Activated T-helper 17 cell treated with anti-CD3 and anti-CD28 coated beads, Interleukin-2, amount 50 U/mL, for 72 hours (primary cell): Measurements from ENCODE around the gene JPH4. TPM values are rescaled to one million over a fixed set of nuclear protein-coding genes. Genes with fewer than 3 reads are reported as not detected.
"Not testable (repeated sequence)": the region's sequence is repeated elsewhere in the genome, so short reads cannot be mapped to it uniquely, and the experiment has no call there.

Source experiments
- ATAC-seq: fragments of 150-1000 bp; cut with Tn5 transposase; replicated peaks from 2 replicates; pipeline ENCODE4 v1.10.0; 2021; ENCODE audit warnings: mild to moderate bottlenecking, moderate library complexity
- H3K27ac Mint-ChIP-seq: one replicate; pipeline ENCODE4 v1.8.0; 2022; ENCODE audit warnings: mixed read lengths
- H3K27me3 Mint-ChIP-seq: one replicate; pipeline ENCODE4 v1.8.0; 2022; ENCODE audit warnings: mixed read lengths
- H3K36me3 Mint-ChIP-seq: one replicate; pipeline ENCODE4 v1.8.0; 2022; ENCODE audit warnings: low read depth, mild to moderate bottlenecking, mixed read lengths
- H3K4me1 Mint-ChIP-seq: one replicate; pipeline ENCODE4 v1.8.0; 2022; ENCODE audit warnings: mixed read lengths
- H3K4me3 Mint-ChIP-seq: one replicate; pipeline ENCODE4 v1.8.0; 2022; ENCODE audit warnings: mild to moderate bottlenecking, mixed read lengths
- H3K9me3 Mint-ChIP-seq: one replicate; pipeline ENCODE4 v1.8.0; 2022; ENCODE audit warnings: mixed read lengths
- total RNA-seq, 2 donors: library from RNA; stranded (reverse); gene quantifications; one replicate each; pipeline ENCODE4 v1.2.3, GENCODE V29; 2022

The JPH4 gene
- total RNA-seq, 2 donors from 2014 or later = not detected

GRCh38 chr14:23613242-23614070 lies 34.9 kb upstream of the JPH4 start:
- Mint-ChIP-seq H3K27me3 (no peaks in the 10 kb centered on the region), H3K9me3 (peaks cover 6% of the 10 kb centered on the region), H3K36me3 (no peaks in the 10 kb centered on the region), H3K4me1 (peaks cover 17% of the 10 kb centered on the region), H3K27ac (no peak overlapping the region), H3K4me3 (no peak overlapping the region)
- no peak for ATAC-seq

- Mint-ChIP-seq H3K36me3 (no peaks in the 10 kb centered on the region), H3K27ac (no peak overlapping the region), H3K4me1 (peaks cover 17% of the 10 kb centered on the region), H3K27me3 (no peaks in the 10 kb centered on the region), H3K9me3 (peaks cover 6% of the 10 kb centered on the region), H3K4me3 (no peak overlapping the region)
- no peak for ATAC-seq
Measured at GRCh38 chr14:23612802-23613201, 34.2 kb upstream of the JPH4 start.

GRCh38 chr14:23612354-23612732 lies 33.8 kb upstream of the JPH4 start:
- H3K9me3 Mint-ChIP-seq = peaks cover 6% of the 10 kb centered on the region
- no peak overlapping the region for H3K4me3 Mint-ChIP-seq
- no peaks in the 10 kb centered on the region for H3K27me3 Mint-ChIP-seq
- H3K27ac Mint-ChIP-seq = no peak overlapping the region
- H3K4me1 Mint-ChIP-seq = peaks cover 17% of the 10 kb centered on the region
- ATAC-seq = no peak
- no peaks in the 10 kb centered on the region for H3K36me3 Mint-ChIP-seq

DNA sequence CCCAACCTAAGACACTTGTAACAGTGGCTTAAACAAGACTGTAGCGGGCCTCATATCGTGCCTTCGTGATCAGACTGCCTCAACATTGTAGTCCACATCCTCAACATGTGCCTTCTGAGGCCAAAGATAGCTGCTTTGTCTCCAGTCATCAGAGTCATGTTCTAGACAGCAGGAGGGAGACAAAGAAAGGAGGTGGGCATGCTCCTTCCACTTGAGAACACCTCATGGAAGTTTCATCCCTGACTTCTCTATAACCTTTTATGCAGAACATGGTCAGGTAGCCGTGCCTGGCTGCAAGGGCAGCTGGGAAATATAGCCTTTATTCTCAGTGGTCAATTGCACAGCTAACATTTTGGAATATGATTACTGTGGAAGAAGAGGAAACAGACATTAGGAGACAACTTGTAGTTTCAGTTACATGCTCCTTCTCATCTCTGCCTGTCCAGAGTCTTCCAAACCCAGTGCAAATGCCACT lies 32.3 kb upstream of the JPH4 start:
- no peak for ATAC-seq
- Mint-ChIP-seq H3K27me3 (no peaks in the 10 kb centered on the region), H3K36me3 (no peaks in the 10 kb centered on the region), H3K9me3 (peaks cover 6% of the 10 kb centered on the region), H3K4me1 (peaks cover 25% of the 10 kb centered on the region), H3K27ac (peak overlapping the region; percentile 66), H3K4me3 (peak overlapping the region; percentile 54)

GRCh38 chr14:23610090-23610814 lies 31.7 kb upstream of the JPH4 start:
- Mint-ChIP-seq H3K27me3 (no peaks in the 10 kb centered on the region), H3K9me3 (peaks cover 6% of the 10 kb centered on the region), H3K4me3 (peak overlapping the region; percentile 54), H3K36me3 (no peaks in the 10 kb centered on the region), H3K27ac (peak overlapping the region; percentile 66), H3K4me1 (peaks cover 30% of the 10 kb centered on the region)
- no peak for ATAC-seq

GRCh38 chr14:23609411-23610089 lies 31.0 kb upstream of the JPH4 start:
- Mint-ChIP-seq H3K27ac (peak overlapping the region; percentile 66), H3K4me1 (peaks cover 30% of the 10 kb centered on the region), H3K4me3 (peak overlapping the region; percentile 54)
- ATAC-seq, H3K9me3 Mint-ChIP-seq, H3K27me3 Mint-ChIP-seq, H3K36me3 Mint-ChIP-seq: not testable (repeated sequence)

DNA sequence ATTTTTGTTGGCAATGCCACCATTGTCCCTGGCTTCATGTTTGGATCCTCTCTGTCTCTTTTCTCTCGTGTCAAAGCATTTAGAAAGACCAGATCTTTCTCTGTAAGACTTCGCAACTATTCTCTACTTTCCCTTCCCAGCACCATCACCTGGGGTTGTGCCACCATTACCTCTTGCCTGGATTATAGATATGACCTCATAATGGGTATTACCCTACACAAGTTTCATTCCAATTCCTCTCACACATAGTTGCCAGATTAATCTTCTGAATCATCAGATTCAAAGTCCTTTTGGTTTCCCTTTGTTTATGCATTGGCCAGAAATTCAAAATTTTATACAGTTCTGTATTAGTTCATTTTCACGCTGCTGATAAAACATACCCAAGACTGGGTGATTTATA lies 30.4 kb upstream of the JPH4 start:
- Mint-ChIP-seq H3K4me3 (peak overlapping the region; percentile 54), H3K27me3 (no peaks in the 10 kb centered on the region), H3K36me3 (no peaks in the 10 kb centered on the region), H3K9me3 (peaks cover 6% of the 10 kb centered on the region), H3K27ac (peak overlapping the region; percentile 66), H3K4me1 (peaks cover 30% of the 10 kb centered on the region)
- ATAC-seq = peak; percentile 37

DNA sequence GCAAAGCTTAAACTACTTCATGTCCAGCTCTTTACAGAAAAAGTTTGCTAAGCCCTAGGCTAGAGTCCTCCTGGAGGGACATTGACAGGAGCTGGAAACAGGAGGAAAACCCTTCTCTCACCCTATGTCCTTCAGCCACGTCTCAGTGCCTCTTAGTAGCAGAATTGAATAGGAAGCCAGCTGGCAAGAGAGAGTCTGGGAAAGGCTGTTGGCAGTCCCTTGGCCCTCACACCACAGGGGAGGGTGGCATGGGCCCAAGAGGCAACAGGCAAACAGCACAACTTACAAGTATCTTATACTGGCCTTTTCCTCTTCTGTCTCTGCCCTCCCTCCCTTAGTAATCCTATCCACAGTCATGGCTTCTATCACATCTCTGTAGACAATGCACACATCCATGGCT lies 29.9 kb upstream of the JPH4 start:
- no peak for ATAC-seq
- peaks cover 30% of the 10 kb centered on the region for H3K4me1 Mint-ChIP-seq
- H3K27ac Mint-ChIP-seq = peak overlapping the region; percentile 66
- peak overlapping the region; percentile 54 for H3K4me3 Mint-ChIP-seq
- peaks cover 6% of the 10 kb centered on the region for H3K9me3 Mint-ChIP-seq
- no peaks in the 10 kb centered on the region for H3K36me3 Mint-ChIP-seq
- H3K27me3 Mint-ChIP-seq = no peaks in the 10 kb centered on the region

DNA sequence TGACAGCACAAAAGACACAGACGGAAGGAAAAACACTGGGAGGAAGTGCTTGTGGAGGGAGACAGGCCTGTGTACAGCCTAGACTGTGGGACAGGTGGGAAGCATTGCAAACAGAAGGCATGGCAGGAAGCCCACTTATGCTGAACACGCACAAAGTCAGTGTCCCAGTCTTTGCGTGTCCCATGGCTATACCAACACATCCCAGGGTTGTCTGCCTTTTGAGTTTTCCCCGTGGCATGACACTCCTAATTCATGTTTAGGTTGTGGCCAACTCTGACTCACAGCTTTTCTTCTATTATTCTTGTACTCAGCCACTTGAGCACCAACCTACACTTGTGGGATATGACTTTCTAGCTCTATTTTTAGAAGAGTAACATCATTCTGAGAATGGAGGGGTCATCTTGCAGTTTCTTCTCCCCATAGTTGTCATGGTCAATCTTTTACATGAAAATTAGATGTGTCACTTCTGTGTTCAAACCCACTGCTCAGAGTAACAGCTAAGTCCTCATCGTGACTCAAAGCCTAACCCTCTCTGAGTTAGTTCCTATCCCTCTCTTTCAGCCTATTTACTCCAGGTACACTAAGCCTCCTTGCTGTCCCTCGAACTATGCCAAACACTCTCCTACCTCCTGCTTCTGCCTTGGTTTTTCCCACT lies 27.5 kb upstream of the JPH4 start:
- Mint-ChIP-seq H3K4me1 (peaks cover 26% of the 10 kb centered on the region), H3K4me3 (peak overlapping the region; percentile 65), H3K36me3 (no peaks in the 10 kb centered on the region), H3K27ac (peak overlapping the region; percentile 93), H3K27me3 (no peaks in the 10 kb centered on the region), H3K9me3 (peaks cover 6% of the 10 kb centered on the region)
- ATAC-seq = peak; percentile 93

DNA sequence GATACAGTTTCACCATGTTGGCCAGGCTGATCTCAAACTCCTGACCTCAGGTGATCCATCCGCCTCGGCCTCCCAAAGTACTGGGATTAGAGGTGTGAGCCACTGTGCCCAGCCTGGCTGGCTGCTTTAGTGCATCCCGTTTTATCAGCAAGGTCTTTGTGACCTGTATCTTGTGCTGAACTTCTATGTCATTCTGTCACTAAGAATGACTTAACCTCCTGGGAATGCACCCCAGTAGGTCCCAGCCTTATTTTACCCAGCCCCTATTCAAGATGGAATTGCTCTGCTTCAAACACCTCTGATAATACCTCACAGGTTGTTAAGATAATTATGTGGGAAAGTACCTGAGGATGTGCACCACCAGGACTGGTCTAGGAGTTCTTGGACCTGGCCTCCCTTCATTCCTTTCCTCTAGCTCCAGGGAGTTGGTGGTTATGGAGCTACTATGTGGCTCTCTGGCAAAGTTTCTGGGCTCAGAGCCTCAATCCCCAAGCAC lies 26.1 kb upstream of the JPH4 start:
- Mint-ChIP-seq H3K27me3 (no peaks in the 10 kb centered on the region), H3K4me1 (peaks cover 21% of the 10 kb centered on the region), H3K9me3 (peaks cover 6% of the 10 kb centered on the region), H3K27ac (peak overlapping the region; percentile 93), H3K36me3 (no peaks in the 10 kb centered on the region), H3K4me3 (no peak overlapping the region)
- ATAC-seq = no peak

- H3K36me3 Mint-ChIP-seq = no peaks in the 10 kb centered on the region
- H3K27ac Mint-ChIP-seq = no peak overlapping the region
- peaks cover 4% of the 10 kb centered on the region for H3K9me3 Mint-ChIP-seq
- H3K4me1 Mint-ChIP-seq = peaks cover 18% of the 10 kb centered on the region
- no peak overlapping the region for H3K4me3 Mint-ChIP-seq
- no peak for ATAC-seq
- no peaks in the 10 kb centered on the region for H3K27me3 Mint-ChIP-seq
Measured at GRCh38 chr14:23604148-23604547, 25.6 kb upstream of the JPH4 start.

- Mint-ChIP-seq H3K4me1 (peaks cover 13% of the 10 kb centered on the region), H3K36me3 (no peaks in the 10 kb centered on the region), H3K27me3 (no peaks in the 10 kb centered on the region), H3K4me3 (no peak overlapping the region), H3K9me3 (no peaks in the 10 kb centered on the region), H3K27ac (peak overlapping the region; percentile 47)
- ATAC-seq = no peak
Measured at GRCh38 chr14:23603103-23603502, 24.5 kb upstream of the JPH4 start.

- ATAC-seq = no peak
- H3K4me3 Mint-ChIP-seq = no peak overlapping the region
- H3K4me1 Mint-ChIP-seq = peaks cover 13% of the 10 kb centered on the region
- no peaks in the 10 kb centered on the region for H3K36me3 Mint-ChIP-seq
- no peaks in the 10 kb centered on the region for H3K9me3 Mint-ChIP-seq
- H3K27me3 Mint-ChIP-seq = no peaks in the 10 kb centered on the region
- H3K27ac Mint-ChIP-seq = peak overlapping the region; percentile 47
Measured at GRCh38 chr14:23602181-23603095, 23.8 kb upstream of the JPH4 start.
